D721Med (cell line): Measurements from ENCODE around the gene GPR132.

Experiments used
- DNase-seq: peaks from one replicate; pipeline ENCODE4 v3.0.0; 2011; ENCODE audit warnings: low spot score; ENCODE audit not compliant: insufficient read length
- FAIRE-seq: peaks from 2 replicates; lab custom pipeline; 2011; peaks lifted over from hg19 to GRCh38; lab: Jason Lieb, UNC
- CTCF ChIP-seq: IDR thresholded peaks from 2 replicates; pipeline ENCODE4 v1.5.1; 2012; ENCODE audit warnings: mild to moderate bottlenecking, control low read depth; ENCODE audit not compliant: insufficient read depth; ENCODE audit errors: missing control alignments

Gene GPR132

GRCh38 chr14:105090493-105091053 lies 25.3 kb upstream of the GPR132 start:
- peak; percentile 91 for TF ChIP-seq CTCF
- DNase-seq (peak; percentile 75), FAIRE-seq (no peak)

GRCh38 chr14:105089746-105090492 lies 24.7 kb upstream of the GPR132 start:
- no peak for FAIRE-seq
- no peak for DNase-seq
- no peak for TF ChIP-seq CTCF

GRCh38 chr14:105088812-105089745 lies 23.8 kb upstream of the GPR132 start:
- DNase-seq, result no peak
- FAIRE-seq, result no peak
- TF ChIP-seq CTCF, result no peak

- FAIRE-seq (no peak), DNase-seq (no peak)
- TF ChIP-seq CTCF, result no peak
These were observed 23.0 kb upstream of the GPR132 start for GRCh38 chr14:105087963-105088811.

- DNase-seq (no peak), FAIRE-seq (no peak)
- TF ChIP-seq CTCF, result no peak
These were observed 22.2 kb upstream of the GPR132 start for GRCh38 chr14:105087308-105087962.

- TF ChIP-seq CTCF, result peak; percentile 53
- FAIRE-seq, result no peak
- DNase-seq, result peak; percentile 66
These were observed 21.6 kb upstream of the GPR132 start for GRCh38 chr14:105086833-105087307.
